Esophagus muscularis mucosa (tissue), 4 donors: ENCODE data around the gene DPF1. TPM values are rescaled to one million over a fixed set of nuclear protein-coding genes. Genes with fewer than 3 reads are reported as not detected.

Experiments used
- DNase-seq: peaks from one replicate; pipeline ENCODE4 v3.0.0-alpha.2; 2017; ENCODE audit errors: extremely low spot score
- H3K27ac ChIP-seq, 4 donors: fragments of 200-600 bp; sonication (generic); replicated peaks in 1 of 4; 1 replicate in 3 of 4; 2 replicates in 1 of 4; pipeline ENCODE4 v1.5.1; 2016 to 2019; ENCODE audit warnings: mild to moderate bottlenecking in 1 of 4
- H3K27me3 ChIP-seq, 4 donors: fragments of 200-600 bp; sonication (generic); one replicate each; pipeline versions ENCODE4 v1.5.1 to v1.6.0; 2016 to 2019
- H3K36me3 ChIP-seq, 4 donors: fragments of 200-600 bp; sonication (generic); one replicate each; pipeline ENCODE4 v1.5.1; 2016 to 2019
- H3K4me1 ChIP-seq, 4 donors: fragments of 200-600 bp; sonication (generic); one replicate each; pipeline ENCODE4 v1.5.1; 2016 to 2019
- H3K4me3 ChIP-seq, 4 donors: fragments of 200-600 bp; sonication (generic); 1 replicate in 2 of 4; 2 replicates in 2 of 4; pipeline ENCODE4 v1.5.1; 2016 to 2019; ENCODE audit warnings: mild to moderate bottlenecking in 4 of 4, moderate library complexity in 1 of 4
- H3K9me3 ChIP-seq, 4 donors: fragments of 200-600 bp; sonication (generic); 1 replicate in 3 of 4; 2 replicates in 1 of 4; pipeline ENCODE4 v1.5.1; 2016 to 2019
- CTCF ChIP-seq, 3 experiments: fragments of 200-600 bp in 2 of 3; fragments of 450-650 bp in 1 of 3; sonication (generic) in 2 of 3; IDR thresholded peaks; one replicate each; pipeline ENCODE4 v1.5.1; 2017 to 2019; ENCODE audit warnings: antibody characterized with exemption in 3 of 3, mild to moderate bottlenecking in 2 of 3, moderate library complexity in 1 of 3
- EP300 ChIP-seq: sonication (generic); formaldehyde crosslinking; IDR thresholded peaks from one replicate; pipeline ENCODE4 v1.6.1; 2017; ENCODE audit warnings: antibody characterized with exemption
- POLR2A ChIP-seq: fragments of 450-650 bp; IDR thresholded peaks from one replicate; pipeline ENCODE4 v1.6.1; 2017; ENCODE audit warnings: antibody characterized with exemption, moderate library complexity, mild to moderate bottlenecking, low read depth
- POLR2AphosphoS5 ChIP-seq, 2 donors: sonication (generic); formaldehyde crosslinking; IDR thresholded peaks; one replicate each; pipeline ENCODE4 v1.6.1; 2017; ENCODE audit warnings: antibody characterized with exemption in 2 of 2
- WGBS: methylation state at CpG from one replicate; pipeline ENCODE4 v1.1.5; 2018; 5-methylcytosine and 5-hydroxymethylcytosine counted together
- intact Hi-C: fragments of 100-400 bp; cut with DNase I; formaldehyde crosslinking; loops from one replicate; pipeline ENCODE4 v1.15.1; 2023
- total RNA-seq, 4 donors: library from RNA; depleted of rRNA; stranded (reverse); fragments of >200 nt; gene quantifications; one replicate each; pipeline versions ENCODE4 v1.1.0 to v1.2.1, GENCODE V29; 2016

DPF1 gene
- total RNA-seq, 4 donors from 2014 or later: 0.17 to 0.83 TPM; not detected in 2

DNA sequence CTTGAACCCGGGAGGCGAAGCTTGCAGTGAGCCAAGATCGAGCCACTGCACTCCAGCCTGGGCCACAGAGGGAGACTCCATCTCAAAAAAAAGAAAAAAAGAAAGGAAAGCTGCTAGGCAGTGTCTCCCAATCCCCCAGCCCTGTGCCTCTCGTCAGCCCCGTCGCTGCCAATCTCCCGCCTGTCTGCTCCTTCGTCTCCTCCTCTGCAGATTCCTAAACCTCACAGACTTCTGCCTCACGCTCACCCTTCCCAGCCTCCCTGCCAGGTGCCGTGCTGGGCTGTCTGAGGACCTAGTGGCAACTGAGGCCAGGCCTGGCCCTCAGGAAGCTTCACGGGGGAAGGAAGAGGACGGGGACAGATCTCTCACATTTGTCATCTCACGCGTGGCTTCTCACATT lies 21.5 kb downstream of the DPF1 start:
- Histone ChIP-seq H3K4me3 (no peak overlapping the region), H3K36me3 (peaks cover 4 to 85% (median 70%) of the 10 kb centered on the region in 4 donors), H3K9me3 (no peaks in the 10 kb centered on the region), H3K27ac (no peak overlapping the region), H3K27me3 (peaks cover 0 to 33% (median 0%) of the 10 kb centered on the region in 4 donors), H3K4me1 (no peaks in the 10 kb centered on the region)
- WGBS: 94% methylated on average over 14 of the region's 14 CpGs
- TF ChIP-seq EP300 (no peak), POLR2AphosphoS5 (IDR thresholded peaks at IDR 0.05) (no peak), CTCF (IDR thresholded peaks at IDR 0.05) (no peak), POLR2A (no peak)
- no peak for DNase-seq
- intact Hi-C loops: no loop called here

DNA sequence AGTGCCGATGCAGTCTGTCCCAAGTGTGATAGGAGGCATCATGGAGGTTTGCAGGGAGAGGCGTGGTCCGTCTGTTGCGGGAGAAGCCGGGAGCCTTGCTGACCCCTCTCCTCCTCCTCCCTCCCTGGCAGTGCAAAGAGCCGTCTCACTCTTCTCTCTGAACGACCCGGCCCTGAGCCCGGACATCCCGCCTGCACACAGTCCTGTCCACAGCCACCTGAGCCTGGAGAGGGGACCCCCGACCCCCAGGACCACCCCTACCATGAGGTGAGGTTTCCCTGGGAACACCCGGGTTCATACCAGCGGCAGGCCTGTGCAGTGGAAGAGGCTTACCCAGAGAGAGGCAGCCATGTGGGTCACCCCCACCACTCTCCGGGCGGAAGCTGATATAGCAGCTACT lies 22.3 kb downstream of the DPF1 start:
- DNase-seq: no peak
- H3K4me3 ChIP-seq: no peak overlapping the region
- intact Hi-C loops: no loop called here
- TF ChIP-seq CTCF (IDR thresholded peaks at IDR 0.05) (no peak), POLR2A (no peak)
- H3K27ac ChIP-seq: no peak overlapping the region
- no peaks in the 10 kb centered on the region for H3K9me3 ChIP-seq
- 97% methylated on average over 5 of the region's 15 CpGs for WGBS
- peaks cover 4 to 87% (median 66%) of the 10 kb centered on the region in 4 donors for H3K36me3 ChIP-seq
- peaks cover 0 to 25% (median 0%) of the 10 kb centered on the region in 4 donors for H3K27me3 ChIP-seq
- no peaks in the 10 kb centered on the region for H3K4me1 ChIP-seq

DNA sequence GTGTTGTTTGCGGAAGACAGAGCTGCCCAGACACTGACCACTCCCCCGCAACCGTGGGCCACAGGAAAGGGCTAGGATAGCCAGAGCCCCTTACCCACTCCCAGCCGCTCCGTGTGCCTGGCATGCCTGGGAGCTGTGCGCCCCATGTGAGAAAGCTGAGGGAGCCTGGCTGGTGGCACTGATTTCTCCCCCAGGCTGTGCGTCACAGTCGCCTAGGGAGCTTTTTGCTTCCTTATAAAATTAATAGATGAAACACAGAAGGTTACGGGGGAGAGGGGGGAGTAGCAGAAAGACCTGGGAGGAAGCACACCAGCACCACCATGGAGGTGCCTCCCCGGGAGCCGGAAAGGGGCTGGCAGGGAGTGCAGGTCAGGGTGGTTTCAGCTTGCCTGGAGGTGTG lies 24.7 kb downstream of the DPF1 start:
- 91% methylated on average over 11 of the region's 11 CpGs for WGBS
- intact Hi-C loops: no loop called here
- H3K4me1 ChIP-seq: no peaks in the 10 kb centered on the region
- H3K27me3 ChIP-seq: peaks cover 0 to 11% (median 0%) of the 10 kb centered on the region in 4 donors
- H3K9me3 ChIP-seq: no peaks in the 10 kb centered on the region
- TF ChIP-seq EP300 (no peak), POLR2A (no peak), CTCF (IDR thresholded peaks at IDR 0.05) (no peak), POLR2AphosphoS5 (IDR thresholded peaks at IDR 0.05) (no peak)
- DNase-seq: no peak
- H3K36me3 ChIP-seq: peaks cover 0 to 76% (median 53%) of the 10 kb centered on the region in 4 donors
- no peak overlapping the region for H3K27ac ChIP-seq
- H3K4me3 ChIP-seq: no peak overlapping the region

DNA sequence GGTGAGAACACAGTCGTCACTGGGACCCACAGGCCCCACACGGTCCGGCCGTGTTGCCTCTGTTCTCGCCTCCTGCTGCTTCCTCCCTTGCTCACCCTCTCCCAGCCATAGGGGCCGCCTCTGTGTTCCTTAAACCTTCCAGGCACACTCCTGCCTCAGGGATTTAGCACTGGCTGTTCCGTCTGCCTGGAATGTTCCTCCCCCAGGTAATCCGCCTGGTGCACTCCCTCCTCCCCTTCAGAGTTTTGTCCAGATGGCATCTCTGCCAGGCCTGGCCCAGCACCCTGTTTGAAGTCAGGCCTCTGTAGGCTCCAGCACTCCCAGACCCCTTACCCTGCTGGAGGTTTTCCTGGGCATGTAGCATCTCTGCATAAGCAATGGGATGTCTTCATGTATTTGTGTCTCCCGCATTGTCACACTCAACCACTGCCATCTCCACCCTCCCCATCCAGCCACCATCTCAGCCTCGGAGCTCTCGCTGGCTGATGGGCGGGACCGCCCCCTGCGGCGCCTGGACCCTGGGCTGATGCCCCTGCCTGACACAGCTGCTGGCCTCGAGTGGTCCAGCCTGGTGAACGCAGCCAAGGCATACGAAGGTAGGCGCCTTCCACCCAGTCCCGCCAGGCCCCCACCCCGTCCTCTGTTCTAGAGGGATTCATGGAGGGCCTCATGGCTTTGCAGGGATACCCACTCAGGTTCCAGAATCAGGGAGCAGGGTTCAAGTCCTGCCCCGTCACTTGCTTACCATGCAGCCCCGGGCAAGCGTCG lies 25.9 kb downstream of the DPF1 start:
- no peak for DNase-seq
- Histone ChIP-seq H3K4me3 (no peak overlapping the region), H3K4me1 (no peaks in the 10 kb centered on the region), H3K9me3 (no peaks in the 10 kb centered on the region), H3K27me3 (peaks cover 0 to under 1% (median 0%) of the 10 kb centered on the region in 4 donors), H3K36me3 (peaks cover 0 to 76% (median 52%) of the 10 kb centered on the region in 4 donors), H3K27ac (no peak overlapping the region)
- intact Hi-C loops: no loop called here
- 96% methylated on average over 25 of the region's 25 CpGs for WGBS
- TF ChIP-seq POLR2A (no peak), POLR2AphosphoS5 (IDR thresholded peaks at IDR 0.05) (no peak), EP300 (no peak), CTCF (IDR thresholded peaks at IDR 0.05) (no peak)
